ENCODE measurements around the gene CLEC4E.
"Not testable (repeated sequence)": the region's sequence is repeated elsewhere in the genome, so short reads cannot be mapped to it uniquely, and the experiment has no call there.

Gene CLEC4E

DNA sequence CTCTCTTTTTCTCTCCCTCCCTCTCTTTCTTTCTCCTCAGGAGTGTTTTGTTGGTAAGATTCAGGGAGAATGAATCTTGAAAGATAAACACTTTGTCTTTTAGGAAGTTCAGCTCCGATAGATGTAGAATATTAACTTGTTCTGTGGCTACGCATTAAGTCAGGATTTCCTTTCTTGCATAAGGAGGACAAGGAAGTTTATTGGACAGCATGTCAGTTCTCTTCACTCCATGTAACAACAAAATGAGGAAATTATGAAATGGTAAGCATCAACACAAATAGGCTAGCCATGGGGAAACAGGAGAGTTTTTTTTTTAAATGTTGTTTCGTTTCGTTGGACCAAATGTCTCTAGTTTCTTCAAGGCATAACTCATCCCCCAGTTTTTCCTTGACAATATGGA lies at the start of gene CLEC4E:
Gene CLEC4E (minus strand): TSS at position 75 of the 400 bp plus-strand sequence. CDS start 108 bp downstream, outside the sequence.
- DNase-seq, result not testable (repeated sequence)

DNA sequence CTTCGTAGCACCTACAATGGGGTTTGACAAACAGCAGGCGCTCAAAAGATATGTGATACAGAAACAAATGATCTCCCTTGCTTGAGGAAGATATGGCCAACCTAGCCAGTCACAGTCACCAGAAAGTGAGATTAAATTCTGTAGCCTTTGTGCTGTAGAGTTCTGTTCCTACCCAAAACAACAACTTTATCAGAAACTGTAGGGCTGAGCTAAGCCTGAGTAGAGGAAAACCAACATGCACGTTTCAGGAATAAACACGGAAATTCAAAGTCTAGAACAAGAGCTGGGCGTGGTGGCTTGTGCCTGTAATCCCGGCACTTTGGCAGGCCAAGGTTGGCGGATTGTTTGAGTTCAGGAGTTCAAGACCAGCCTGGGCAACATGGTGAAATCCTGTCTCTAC lies 49.0 kb upstream of the CLEC4E start:
- no peak for DNase-seq

GRCh38 chr12:8584478-8584877 lies 43.8 kb upstream of the CLEC4E start:
- DNase-seq, result not testable (repeated sequence)

- DNase-seq, result no peak
Measured at GRCh38 chr12:8584004-8584403, 43.3 kb upstream of the CLEC4E start.

- DNase-seq, result no peak
Measured at GRCh38 chr12:8581098-8581784, 40.5 kb upstream of the CLEC4E start.

DNA sequence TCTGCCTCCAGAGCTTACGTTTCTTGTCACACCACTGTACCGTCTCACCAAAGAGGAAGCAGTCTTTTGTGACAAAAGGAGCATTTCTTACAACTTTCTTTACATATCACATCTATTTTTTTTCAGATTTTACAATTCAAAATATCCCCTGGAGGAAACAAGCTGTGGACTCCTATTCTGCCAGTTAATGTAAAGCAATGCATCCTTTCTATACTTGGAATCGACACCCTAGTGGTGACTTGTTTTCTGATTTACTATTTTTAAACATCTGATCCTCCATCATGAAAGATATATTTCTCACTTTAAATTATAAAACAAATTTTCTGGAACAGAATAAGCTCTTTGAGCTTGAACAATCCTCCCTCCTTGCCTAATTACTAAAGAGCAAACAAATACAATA lies 37.2 kb upstream of the CLEC4E start:
- no peak for DNase-seq

GRCh38 chr12:8572507-8572906 lies 31.8 kb upstream of the CLEC4E start:
- peak; percentile 5 for DNase-seq

GRCh38 chr12:8566525-8566924 lies 25.8 kb upstream of the CLEC4E start:
- DNase-seq, result no peak

DNA sequence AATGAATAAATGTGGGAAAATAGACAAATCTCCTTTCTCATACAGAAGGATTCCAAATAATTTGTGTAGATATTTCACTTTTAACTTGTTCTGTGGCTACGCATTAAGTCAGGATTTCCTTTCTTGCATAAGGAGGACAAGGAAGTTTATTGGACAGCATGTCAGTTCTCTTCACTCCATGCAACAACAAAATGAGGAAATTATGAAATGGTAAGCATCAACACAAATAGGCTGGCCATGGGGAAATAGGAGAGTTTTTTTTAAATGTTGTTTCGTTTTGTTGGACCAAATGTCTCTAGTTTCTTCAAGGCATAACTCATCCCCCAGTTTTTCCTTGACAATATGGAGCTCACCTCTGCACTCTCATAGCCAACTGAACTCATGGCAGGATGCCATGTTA lies 25.3 kb upstream of the CLEC4E start:
- not testable (repeated sequence) for DNase-seq

- DNase-seq, result no peak
Measured at GRCh38 chr12:8564656-8565055, 24.0 kb upstream of the CLEC4E start.

DNA sequence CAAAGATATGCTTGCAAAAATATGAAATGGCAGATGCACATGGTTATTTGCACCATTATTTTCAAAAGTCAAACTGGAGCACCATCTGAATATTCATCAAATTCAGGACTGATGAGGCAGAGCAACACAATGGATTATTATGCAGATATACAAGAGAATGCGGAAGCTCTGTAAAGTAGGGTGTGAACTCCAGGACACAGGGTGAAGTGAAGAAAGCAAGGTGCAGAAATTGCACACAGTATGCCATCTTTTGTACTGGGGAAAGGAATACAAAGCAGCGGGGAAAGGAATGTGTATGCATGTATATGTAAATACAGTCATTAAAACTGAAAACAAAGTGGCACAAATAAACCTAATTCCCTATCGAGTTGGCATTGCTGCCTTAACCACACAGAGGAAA lies 22.7 kb upstream of the CLEC4E start:
- DNase-seq, result no peak

- DNase-seq, result no peak
Measured at GRCh38 chr12:8562310-8562709, 21.6 kb upstream of the CLEC4E start.

GRCh38 chr12:8561011-8561410 lies 20.3 kb upstream of the CLEC4E start:
- no peak for DNase-seq

DNA sequence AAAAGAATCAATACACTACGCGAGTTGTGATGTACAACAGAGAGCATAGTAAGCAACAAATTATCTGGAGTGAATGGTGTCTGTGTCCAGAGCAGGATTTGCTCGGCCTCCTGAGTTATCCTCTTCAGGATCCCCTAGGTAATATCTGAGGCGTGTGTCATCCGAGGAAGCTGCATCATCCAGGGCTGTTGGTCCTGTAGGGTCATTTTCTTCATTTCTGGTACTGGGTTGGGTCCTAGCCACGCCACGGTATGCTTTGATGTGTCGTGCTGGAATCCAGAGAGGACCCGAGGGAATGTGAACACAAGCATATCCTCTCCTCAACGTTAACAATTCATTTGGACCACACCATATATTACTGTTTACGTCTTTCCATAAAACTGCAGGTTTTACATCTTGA lies 19.0 kb upstream of the CLEC4E start:
- no peak for DNase-seq

- no peak for DNase-seq
Measured at GRCh38 chr12:8556531-8557097, 15.9 kb upstream of the CLEC4E start.

- DNase-seq, result peak; percentile 68
Measured at GRCh38 chr12:8554451-8555195, 13.9 kb upstream of the CLEC4E start.

- DNase-seq, result no peak
Measured at GRCh38 chr12:8553088-8553627, 12.5 kb upstream of the CLEC4E start.

GRCh38 chr12:8549381-8549780 lies 8.7 kb upstream of the CLEC4E start:
- DNase-seq, result no peak

GRCh38 chr12:8548192-8548591 lies 7.5 kb upstream of the CLEC4E start:
- DNase-seq, result no peak

DNA sequence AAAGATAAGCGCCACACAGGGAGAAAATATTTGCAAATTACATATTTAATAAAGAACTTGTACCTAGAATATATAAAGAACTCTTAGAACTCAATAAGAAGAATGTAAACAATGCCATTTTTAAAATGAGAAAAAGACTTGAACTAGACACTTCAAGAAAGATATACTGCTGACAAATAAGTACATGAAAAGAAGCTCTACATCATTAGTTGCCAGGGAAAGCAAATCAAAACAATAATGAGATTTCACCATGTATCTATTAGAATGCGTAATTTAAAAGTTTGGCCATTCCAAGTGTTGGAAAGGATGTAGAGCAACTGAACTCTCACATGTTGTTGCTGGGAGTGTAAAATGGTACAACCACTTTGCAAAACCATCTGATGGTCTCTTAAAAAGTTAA lies 6.9 kb upstream of the CLEC4E start:
- DNase-seq, result no peak

GRCh38 chr12:8546591-8546990 lies 5.9 kb upstream of the CLEC4E start:
- no peak for DNase-seq

DNA sequence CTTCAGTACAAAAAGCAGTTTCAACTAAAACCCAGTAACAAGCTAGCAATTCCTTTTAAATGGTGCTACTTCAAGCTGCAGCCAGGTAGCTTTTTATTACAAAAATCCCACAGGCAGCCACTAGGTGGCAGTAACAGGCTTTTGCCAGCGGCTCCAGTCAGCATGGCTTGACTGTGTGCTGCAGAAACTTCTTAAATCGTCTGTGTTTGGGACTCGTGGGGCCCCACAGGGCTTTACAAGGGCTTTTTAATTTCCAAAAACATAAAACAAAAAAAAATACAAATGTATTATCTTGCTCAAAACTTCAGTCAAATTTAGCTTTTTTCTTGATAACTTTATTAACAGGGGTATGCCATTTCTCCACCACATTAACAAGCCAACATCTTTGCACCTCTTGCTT lies 3.6 kb upstream of the CLEC4E start:
- DNase-seq, result peak; percentile 41

DNA sequence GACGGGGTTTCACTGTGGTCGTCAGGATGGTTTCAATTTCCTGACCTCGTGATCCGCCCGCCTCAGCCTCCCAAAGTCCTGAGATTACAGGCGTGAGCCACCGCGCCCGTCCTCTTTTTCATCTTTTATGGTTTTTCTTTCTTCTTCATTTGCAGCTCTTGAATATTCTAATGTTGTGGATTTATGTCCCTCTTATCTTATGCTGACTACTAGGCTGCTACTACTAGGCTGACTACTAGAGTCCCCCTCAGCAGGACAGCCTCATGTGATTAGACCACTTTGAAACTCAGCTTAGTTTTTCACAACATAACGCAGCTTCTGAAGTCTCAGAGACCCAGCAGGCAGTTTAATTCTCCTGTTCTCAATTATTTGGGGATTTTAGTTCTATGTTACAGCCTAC lies 857 bp upstream of the CLEC4E start:
- DNase-seq, result no peak

DNA sequence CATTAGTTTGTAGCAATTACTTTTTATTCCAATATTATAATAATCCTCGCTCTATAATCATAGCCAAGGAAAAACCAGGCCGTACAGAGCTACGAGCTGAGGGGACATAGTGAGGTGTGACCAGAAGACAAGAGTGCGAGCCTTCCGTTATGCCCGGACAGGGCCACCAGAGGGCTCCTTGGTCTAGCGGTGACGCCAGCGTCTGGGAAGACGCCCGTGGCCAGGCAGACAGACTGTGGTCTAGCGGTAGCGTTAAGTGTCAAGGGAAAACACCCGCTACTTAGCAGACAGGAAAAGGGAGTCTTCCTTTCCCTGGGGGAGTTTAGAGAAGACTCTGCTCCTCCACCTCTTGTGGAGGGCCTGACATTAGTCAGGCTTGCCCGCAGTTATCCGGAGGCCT lies 2.9 kb downstream of the CLEC4E start:
- not testable (repeated sequence) for DNase-seq
